ENCODE data around the gene B3GNT5.

B3GNT5 gene

GRCh38 chr3:183291497-183292031 is 38.5 kb downstream of the B3GNT5 start:
- no peak for TF ChIP-seq CTCF (IDR thresholded peaks at IDR 0.05)
- TF ChIP-seq ZFX (IDR thresholded peaks at IDR 0.05; ENCODE audit: borderline replicate concordance), result no peak
- H3K27ac ChIP-seq, result no peak overlapping the region

- TF ChIP-seq ZFX (IDR thresholded peaks at IDR 0.05; ENCODE audit: borderline replicate concordance) (no peak), CTCF (IDR thresholded peaks at IDR 0.05) (no peak)
- H3K27ac ChIP-seq, result no peak overlapping the region
Observed at GRCh38 chr3:183293966-183294365, 40.9 kb downstream of the B3GNT5 start.

GRCh38 chr3:183295211-183295610 is 42.2 kb downstream of the B3GNT5 start:
- no peak for TF ChIP-seq ZFX (IDR thresholded peaks at IDR 0.05; ENCODE audit: borderline replicate concordance)
- no peak for TF ChIP-seq CTCF (IDR thresholded peaks at IDR 0.05)
- no peak overlapping the region for H3K27ac ChIP-seq

GRCh38 chr3:183296944-183297343 is 43.9 kb downstream of the B3GNT5 start:
- no peak overlapping the region for H3K27ac ChIP-seq
- no peak for TF ChIP-seq ZFX (IDR thresholded peaks at IDR 0.05; ENCODE audit: borderline replicate concordance)
- no peak for TF ChIP-seq CTCF (IDR thresholded peaks at IDR 0.05)

- no peak overlapping the region for H3K27ac ChIP-seq
- TF ChIP-seq CTCF (IDR thresholded peaks at IDR 0.05) (no peak), ZFX (IDR thresholded peaks at IDR 0.05; ENCODE audit: borderline replicate concordance) (no peak)
Observed at GRCh38 chr3:183298701-183299153, 45.7 kb downstream of the B3GNT5 start.

- H3K27ac ChIP-seq, result no peak overlapping the region
- no peak for TF ChIP-seq CTCF (IDR thresholded peaks at IDR 0.05)
- TF ChIP-seq ZFX (IDR thresholded peaks at IDR 0.05; ENCODE audit: borderline replicate concordance), result no peak
Observed at GRCh38 chr3:183299976-183300375, 46.9 kb downstream of the B3GNT5 start.

- TF ChIP-seq ZFX (IDR thresholded peaks at IDR 0.05; ENCODE audit: borderline replicate concordance) (no peak), CTCF (IDR thresholded peaks at IDR 0.05) (no peak)
- H3K27ac ChIP-seq, result no peak overlapping the region
Observed at GRCh38 chr3:183300996-183301562, 48.0 kb downstream of the B3GNT5 start.

Data from 22Rv1 (cell line).